ENCODE results near the gene IGSF9. TPM values are rescaled to one million over a fixed set of nuclear protein-coding genes. Genes with fewer than 3 reads are reported as not detected.

IGSF9 gene
- total RNA-seq, 1 experiment from 2014 or later = 7.1 TPM

DNA sequence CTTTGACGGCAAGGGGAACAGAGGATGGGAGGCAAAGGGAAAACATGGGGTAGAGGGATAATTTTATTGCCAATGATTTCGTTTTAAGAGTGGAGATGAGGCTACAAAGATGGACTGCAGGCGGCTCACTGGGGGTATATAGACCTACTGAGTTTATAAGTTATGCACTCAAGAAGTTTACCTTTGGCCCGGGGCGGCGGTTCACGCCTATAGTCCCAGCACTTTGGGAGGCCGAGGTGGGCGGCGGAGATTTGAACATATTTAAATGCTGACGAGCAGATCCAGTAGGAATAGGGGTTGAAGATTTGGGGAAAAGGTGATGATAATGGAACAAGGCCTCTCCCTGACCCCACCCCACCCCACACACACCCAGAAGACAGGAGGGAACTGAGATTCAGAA is 16.8 kb upstream of the IGSF9 start:
- CTCF ChIA-PET = no interaction called here
- Histone ChIP-seq H3K9me3 (ENCODE audit: low read depth, low read length, poor library complexity, severe bottlenecking) (no peaks in the 10 kb centered on the region), H3K36me3 (ENCODE audit: insufficient read depth, low read length, poor library complexity, severe bottlenecking) (no peaks in the 10 kb centered on the region), H3K4me3 (ENCODE audit: low read depth, low read length, poor library complexity, severe bottlenecking) (no peak overlapping the region), H3K4me1 (ENCODE audit: insufficient read depth, low read length, poor library complexity, severe bottlenecking) (no peaks in the 10 kb centered on the region), H3K27me3 (replicated peaks; ENCODE audit: insufficient read depth, low read depth, low read length, poor library complexity) (peaks cover 22% of the 10 kb centered on the region), H3K27ac (ENCODE audit: low read depth, low read length, poor library complexity, severe bottlenecking) (no peak overlapping the region)
- TF ChIP-seq, protein P1, sequence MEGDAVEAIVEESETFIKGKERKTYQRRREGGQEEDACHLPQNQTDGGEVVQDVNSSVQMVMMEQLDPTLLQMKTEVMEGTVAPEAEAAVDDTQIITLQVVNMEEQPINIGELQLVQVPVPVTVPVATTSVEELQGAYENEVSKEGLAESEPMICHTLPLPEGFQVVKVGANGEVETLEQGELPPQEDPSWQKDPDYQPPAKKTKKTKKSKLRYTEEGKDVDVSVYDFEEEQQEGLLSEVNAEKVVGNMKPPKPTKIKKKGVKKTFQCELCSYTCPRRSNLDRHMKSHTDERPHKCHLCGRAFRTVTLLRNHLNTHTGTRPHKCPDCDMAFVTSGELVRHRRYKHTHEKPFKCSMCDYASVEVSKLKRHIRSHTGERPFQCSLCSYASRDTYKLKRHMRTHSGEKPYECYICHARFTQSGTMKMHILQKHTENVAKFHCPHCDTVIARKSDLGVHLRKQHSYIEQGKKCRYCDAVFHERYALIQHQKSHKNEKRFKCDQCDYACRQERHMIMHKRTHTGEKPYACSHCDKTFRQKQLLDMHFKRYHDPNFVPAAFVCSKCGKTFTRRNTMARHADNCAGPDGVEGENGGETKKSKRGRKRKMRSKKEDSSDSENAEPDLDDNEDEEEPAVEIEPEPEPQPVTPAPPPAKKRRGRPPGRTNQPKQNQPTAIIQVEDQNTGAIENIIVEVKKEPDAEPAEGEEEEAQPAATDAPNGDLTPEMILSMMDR (conservative IDR thresholded peaks at IDR 0.05; ENCODE audit: low read depth, low read length) = no peak
- no peak for TF ChIP-seq EZH2 (IDR thresholded peaks at IDR 0.05; ENCODE audit: borderline replicate concordance, low read depth, low read length, poor library complexity, severe bottlenecking)
- intact Hi-C loops (cut with micrococcal nuclease; ENCODE audit: unreplicated experiment) = no loop called here
- POLR2A ChIA-PET (ENCODE audit: low non-redundant PET) = no interaction called here
- no TSS peak for BruUV-seq (replicated peaks)
- DNase-seq (ENCODE audit: low spot score) = no peak

DNA sequence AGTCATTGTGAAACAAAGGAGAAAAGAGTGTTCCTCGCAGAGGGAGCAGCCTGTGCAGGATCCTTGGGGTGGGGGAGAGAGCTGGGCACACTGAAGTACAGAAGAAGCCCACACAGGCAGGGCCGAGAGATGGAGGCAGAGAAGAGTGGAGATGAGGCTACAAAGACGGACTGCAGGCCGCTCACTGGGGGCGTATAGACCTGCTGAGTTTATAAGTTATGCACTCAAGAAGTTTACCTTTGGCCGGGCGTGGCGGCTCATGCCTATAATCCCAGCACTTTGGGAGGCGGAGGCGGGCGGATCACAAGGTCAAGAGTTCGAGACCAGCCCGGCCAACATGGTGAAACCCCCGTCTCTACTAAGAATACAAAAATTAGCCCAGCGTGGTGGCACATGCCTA is 16.2 kb upstream of the IGSF9 start:
- intact Hi-C loops (cut with micrococcal nuclease; ENCODE audit: unreplicated experiment) = no loop called here
- Histone ChIP-seq H3K4me1 (ENCODE audit: insufficient read depth, low read length, poor library complexity, severe bottlenecking) (no peaks in the 10 kb centered on the region), H3K27me3 (replicated peaks; ENCODE audit: insufficient read depth, low read depth, low read length, poor library complexity) (peaks cover 19% of the 10 kb centered on the region), H3K36me3 (ENCODE audit: insufficient read depth, low read length, poor library complexity, severe bottlenecking) (no peaks in the 10 kb centered on the region), H3K4me3 (ENCODE audit: low read depth, low read length, poor library complexity, severe bottlenecking) (no peak overlapping the region), H3K27ac (ENCODE audit: low read depth, low read length, poor library complexity, severe bottlenecking) (no peak overlapping the region), H3K9me3 (ENCODE audit: low read depth, low read length, poor library complexity, severe bottlenecking) (no peaks in the 10 kb centered on the region)
- POLR2A ChIA-PET (ENCODE audit: low non-redundant PET) = no interaction called here
- no TSS peak for BruUV-seq (replicated peaks)
- TF ChIP-seq EZH2 (IDR thresholded peaks at IDR 0.05; ENCODE audit: borderline replicate concordance, low read depth, low read length, poor library complexity, severe bottlenecking) = no peak
- TF ChIP-seq, protein P1 (conservative IDR thresholded peaks at IDR 0.05; ENCODE audit: low read depth, low read length) = no peak
- CTCF ChIA-PET = no interaction called here
- DNase-seq (ENCODE audit: low spot score) = no peak

DNA sequence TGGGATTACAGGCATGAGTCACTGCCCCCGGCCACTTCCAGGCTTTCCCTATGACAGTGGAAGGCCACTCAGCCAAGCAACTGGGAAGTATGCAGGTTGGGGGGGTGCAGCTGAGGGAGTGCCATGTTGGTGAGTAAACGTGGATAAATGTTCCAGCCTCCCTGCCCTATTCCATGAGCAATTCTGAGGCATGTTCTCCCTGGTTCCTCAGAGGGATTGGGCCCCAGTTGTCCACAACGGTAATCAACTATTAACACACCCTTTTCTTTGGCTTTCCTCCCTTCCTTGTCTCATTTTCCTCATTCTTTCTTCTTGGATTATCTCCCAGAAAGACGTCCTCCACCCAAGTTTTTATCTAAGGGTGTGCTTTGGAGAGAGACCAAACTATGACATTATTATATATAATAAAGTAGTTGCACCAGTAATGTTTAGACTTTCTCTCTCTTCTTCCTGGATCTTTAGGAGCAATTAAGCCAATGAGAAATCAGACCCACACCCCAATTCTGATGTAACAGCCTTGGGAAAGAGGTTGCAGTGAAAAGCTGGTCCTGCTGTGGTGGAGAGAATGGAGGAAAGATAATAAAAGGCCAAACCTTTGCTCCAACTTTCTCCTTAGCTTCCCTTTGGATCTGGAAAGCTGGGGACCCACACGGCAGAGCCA is 15.4 kb upstream of the IGSF9 start:
- intact Hi-C loops (cut with micrococcal nuclease; ENCODE audit: unreplicated experiment) = no loop called here
- H3K27me3 ChIP-seq (replicated peaks; ENCODE audit: insufficient read depth, low read depth, low read length, poor library complexity) = peaks cover 15% of the 10 kb centered on the region
- no peak overlapping the region for H3K27ac ChIP-seq (ENCODE audit: low read depth, low read length, poor library complexity, severe bottlenecking)
- DNase-seq (ENCODE audit: low spot score) = no peak
- no peaks in the 10 kb centered on the region for H3K36me3 ChIP-seq (ENCODE audit: insufficient read depth, low read length, poor library complexity, severe bottlenecking)
- H3K4me1 ChIP-seq (ENCODE audit: insufficient read depth, low read length, poor library complexity, severe bottlenecking) = no peaks in the 10 kb centered on the region
- TF ChIP-seq, protein P1 (conservative IDR thresholded peaks at IDR 0.05; ENCODE audit: low read depth, low read length) = no peak
- TF ChIP-seq EZH2 (IDR thresholded peaks at IDR 0.05; ENCODE audit: borderline replicate concordance, low read depth, low read length, poor library complexity, severe bottlenecking) = no peak
- no peaks in the 10 kb centered on the region for H3K9me3 ChIP-seq (ENCODE audit: low read depth, low read length, poor library complexity, severe bottlenecking)
- ChIA-PET CTCF (no interaction called here), POLR2A (ENCODE audit: low non-redundant PET) (no interaction called here)
- BruUV-seq (replicated peaks) = no TSS peak
- no peak overlapping the region for H3K4me3 ChIP-seq (ENCODE audit: low read depth, low read length, poor library complexity, severe bottlenecking)
